Measurements from ENCODE around the gene NCBP2. TPM values are rescaled to one million over a fixed set of nuclear protein-coding genes. Genes with fewer than 3 reads are reported as not detected.

NCBP2 gene
- total RNA-seq, 1 donor from 2014 or later = 80.8 TPM

DNA sequence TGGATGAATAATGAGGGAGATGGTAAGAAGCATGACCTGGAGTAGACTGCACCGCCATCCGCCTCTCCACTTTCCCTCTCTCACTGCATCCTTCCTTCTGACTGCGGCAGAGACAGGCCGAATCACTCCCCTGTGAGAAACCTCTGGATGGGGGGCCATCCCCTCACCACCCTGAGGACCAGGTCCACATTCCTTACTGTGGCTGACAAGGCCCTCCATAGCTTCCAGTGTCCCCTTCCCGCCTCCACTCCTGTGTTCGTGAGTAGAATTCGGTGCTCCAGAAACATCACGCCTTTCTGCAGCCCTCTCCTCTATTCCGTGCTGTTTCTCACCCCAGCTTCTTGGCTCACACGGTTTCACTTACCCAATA lies 23.5 kb upstream of the NCBP2 start:
- Mint-ChIP-seq H3K27me3 (ENCODE audit: insufficient read depth, low read depth) (peaks cover 50% of the 10 kb centered on the region), H3K4me1 (peaks cover 18% of the 10 kb centered on the region)
- peaks cover 100% of the 10 kb centered on the region for H3K27me3 ChIP-seq

DNA sequence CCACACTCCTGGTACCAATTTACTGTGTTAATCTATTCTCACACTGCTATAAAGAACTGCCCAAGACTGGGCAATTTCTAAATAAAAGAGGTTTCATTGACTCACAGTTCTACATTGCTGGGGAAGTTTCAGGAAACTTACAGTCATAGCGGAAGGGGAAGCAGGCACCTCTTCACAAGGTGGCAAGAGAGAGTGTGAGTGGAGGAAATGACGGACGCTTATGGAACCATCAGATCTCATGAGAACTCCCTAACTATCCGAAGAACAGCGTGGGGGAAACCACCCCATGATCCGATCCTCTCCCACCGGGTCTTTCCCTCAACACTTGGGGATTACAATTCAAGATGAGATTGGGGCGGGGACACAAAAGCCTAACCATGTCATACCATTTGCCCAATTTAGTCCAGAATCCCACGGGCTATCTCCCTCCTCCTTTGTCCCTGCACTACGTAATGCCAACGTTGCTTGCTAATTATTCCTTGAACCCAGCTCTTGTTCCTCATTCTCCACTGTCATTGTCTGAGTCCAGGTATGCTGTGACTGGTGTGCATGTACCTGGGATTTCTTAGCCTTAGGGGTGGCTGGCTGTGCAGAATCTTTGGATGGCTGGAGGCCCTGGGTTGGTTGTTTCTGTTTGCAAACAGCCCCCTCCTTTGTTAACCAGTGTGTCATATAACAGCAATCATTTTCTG lies 22.9 kb upstream of the NCBP2 start:
- no peak for DNase-seq (ENCODE audit: low spot score)
- H3K27ac ChIP-seq = no peak overlapping the region
- Mint-ChIP-seq H3K9me3 (peaks cover 6% of the 10 kb centered on the region), H3K36me3 (peaks cover 3% of the 10 kb centered on the region), H3K4me3 (no peak overlapping the region), H3K4me1 (peaks cover 14% of the 10 kb centered on the region), H3K27ac (no peak overlapping the region), H3K27me3 (ENCODE audit: insufficient read depth, low read depth) (peaks cover 49% of the 10 kb centered on the region)
- H3K4me1 ChIP-seq = no peaks in the 10 kb centered on the region
- TF ChIP-seq EZH2 (IDR thresholded peaks at IDR 0.05) = no peak
- no peak for TF ChIP-seq EZH2phosphoT487 (IDR thresholded peaks at IDR 0.05)
- no peaks in the 10 kb centered on the region for H3K79me2 ChIP-seq (ENCODE audit: low read depth)
- no peaks in the 10 kb centered on the region for H3K36me3 ChIP-seq
- no peaks in the 10 kb centered on the region for H3F3A ChIP-seq (ENCODE audit: low read depth)
- no peaks in the 10 kb centered on the region for H4K20me1 ChIP-seq (ENCODE audit: low read depth)
- no peak overlapping the region for H3K4me3 ChIP-seq
- no peaks in the 10 kb centered on the region for H3K9me3 ChIP-seq (ENCODE audit: low read depth)
- H3K27me3 ChIP-seq = peaks cover 100% of the 10 kb centered on the region
- no peak overlapping the region for H2AFZ ChIP-seq (replicated peaks)
- H3K4me2 ChIP-seq = no peak overlapping the region
- no peak overlapping the region for H3K9ac ChIP-seq

More for the DNA sequence above, 23.5 kb upstream of the NCBP2 start:
- no peak overlapping the region for H3K4me3 Mint-ChIP-seq
- Histone ChIP-seq H4K20me1 (ENCODE audit: low read depth) (no peaks in the 10 kb centered on the region), H3K9ac (no peak overlapping the region), H2AFZ (replicated peaks) (no peak overlapping the region), H3K36me3 (no peaks in the 10 kb centered on the region), H3K9me3 (ENCODE audit: low read depth) (no peaks in the 10 kb centered on the region), H3K4me3 (no peak overlapping the region), H3F3A (ENCODE audit: low read depth) (no peaks in the 10 kb centered on the region), H3K4me2 (no peak overlapping the region), H3K4me1 (no peaks in the 10 kb centered on the region), H3K79me2 (ENCODE audit: low read depth) (no peaks in the 10 kb centered on the region), H3K27ac (no peak overlapping the region)
- no peak overlapping the region for H3K27ac Mint-ChIP-seq
- TF ChIP-seq EZH2phosphoT487 (IDR thresholded peaks at IDR 0.05) (no peak), EZH2 (IDR thresholded peaks at IDR 0.05) (no peak)
- TF ChIP-seq, protein P1, sequence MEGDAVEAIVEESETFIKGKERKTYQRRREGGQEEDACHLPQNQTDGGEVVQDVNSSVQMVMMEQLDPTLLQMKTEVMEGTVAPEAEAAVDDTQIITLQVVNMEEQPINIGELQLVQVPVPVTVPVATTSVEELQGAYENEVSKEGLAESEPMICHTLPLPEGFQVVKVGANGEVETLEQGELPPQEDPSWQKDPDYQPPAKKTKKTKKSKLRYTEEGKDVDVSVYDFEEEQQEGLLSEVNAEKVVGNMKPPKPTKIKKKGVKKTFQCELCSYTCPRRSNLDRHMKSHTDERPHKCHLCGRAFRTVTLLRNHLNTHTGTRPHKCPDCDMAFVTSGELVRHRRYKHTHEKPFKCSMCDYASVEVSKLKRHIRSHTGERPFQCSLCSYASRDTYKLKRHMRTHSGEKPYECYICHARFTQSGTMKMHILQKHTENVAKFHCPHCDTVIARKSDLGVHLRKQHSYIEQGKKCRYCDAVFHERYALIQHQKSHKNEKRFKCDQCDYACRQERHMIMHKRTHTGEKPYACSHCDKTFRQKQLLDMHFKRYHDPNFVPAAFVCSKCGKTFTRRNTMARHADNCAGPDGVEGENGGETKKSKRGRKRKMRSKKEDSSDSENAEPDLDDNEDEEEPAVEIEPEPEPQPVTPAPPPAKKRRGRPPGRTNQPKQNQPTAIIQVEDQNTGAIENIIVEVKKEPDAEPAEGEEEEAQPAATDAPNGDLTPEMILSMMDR (IDR thresholded peaks at IDR 0.05) = no peak
- H3K9me3 Mint-ChIP-seq = peaks cover 10% of the 10 kb centered on the region
- peaks cover 4% of the 10 kb centered on the region for H3K36me3 Mint-ChIP-seq
- no peak for DNase-seq (ENCODE audit: low spot score)

DNA sequence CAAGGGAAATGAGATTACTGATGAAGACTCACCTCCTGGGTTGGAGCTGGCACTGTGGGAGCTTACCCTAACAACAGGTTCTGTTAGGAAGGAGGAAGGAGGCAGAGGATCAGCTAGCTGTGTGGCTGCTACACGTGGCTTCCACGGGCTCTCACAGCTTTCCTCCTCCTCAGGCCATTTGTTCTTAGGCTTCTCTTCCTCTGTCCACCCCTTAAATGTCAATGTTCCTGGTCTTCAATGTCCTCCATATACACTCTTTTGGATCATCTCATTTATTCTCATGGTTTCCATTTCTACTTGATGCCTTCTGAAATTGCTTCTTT lies 21.3 kb upstream of the NCBP2 start:
- peaks cover 95% of the 10 kb centered on the region for H3K27me3 ChIP-seq
- H3F3A ChIP-seq (ENCODE audit: low read depth) = no peaks in the 10 kb centered on the region
- peaks cover 3% of the 10 kb centered on the region for H3K36me3 Mint-ChIP-seq
- H3K36me3 ChIP-seq = no peaks in the 10 kb centered on the region
- H3K9ac ChIP-seq = no peak overlapping the region
- no peaks in the 10 kb centered on the region for H3K4me1 ChIP-seq
- TF ChIP-seq, protein P1 (IDR thresholded peaks at IDR 0.05) = no peak
- no peak for TF ChIP-seq EZH2 (IDR thresholded peaks at IDR 0.05)
- TF ChIP-seq EZH2phosphoT487 (IDR thresholded peaks at IDR 0.05) = no peak
- H3K4me3 Mint-ChIP-seq = no peak overlapping the region
- H3K9me3 Mint-ChIP-seq = peaks cover 4% of the 10 kb centered on the region
- H3K4me2 ChIP-seq = no peak overlapping the region
- no peak for DNase-seq (ENCODE audit: low spot score)
- H3K27ac ChIP-seq = no peak overlapping the region
- no peaks in the 10 kb centered on the region for H4K20me1 ChIP-seq (ENCODE audit: low read depth)
- H3K27ac Mint-ChIP-seq = no peak overlapping the region
- no peak overlapping the region for H3K4me3 ChIP-seq
- H3K27me3 Mint-ChIP-seq (ENCODE audit: insufficient read depth, low read depth) = peaks cover 42% of the 10 kb centered on the region
- no peak overlapping the region for H2AFZ ChIP-seq (replicated peaks)
- H3K4me1 Mint-ChIP-seq = peaks cover 12% of the 10 kb centered on the region
- H3K79me2 ChIP-seq (ENCODE audit: low read depth) = no peaks in the 10 kb centered on the region
- H3K9me3 ChIP-seq (ENCODE audit: low read depth) = no peaks in the 10 kb centered on the region

DNA sequence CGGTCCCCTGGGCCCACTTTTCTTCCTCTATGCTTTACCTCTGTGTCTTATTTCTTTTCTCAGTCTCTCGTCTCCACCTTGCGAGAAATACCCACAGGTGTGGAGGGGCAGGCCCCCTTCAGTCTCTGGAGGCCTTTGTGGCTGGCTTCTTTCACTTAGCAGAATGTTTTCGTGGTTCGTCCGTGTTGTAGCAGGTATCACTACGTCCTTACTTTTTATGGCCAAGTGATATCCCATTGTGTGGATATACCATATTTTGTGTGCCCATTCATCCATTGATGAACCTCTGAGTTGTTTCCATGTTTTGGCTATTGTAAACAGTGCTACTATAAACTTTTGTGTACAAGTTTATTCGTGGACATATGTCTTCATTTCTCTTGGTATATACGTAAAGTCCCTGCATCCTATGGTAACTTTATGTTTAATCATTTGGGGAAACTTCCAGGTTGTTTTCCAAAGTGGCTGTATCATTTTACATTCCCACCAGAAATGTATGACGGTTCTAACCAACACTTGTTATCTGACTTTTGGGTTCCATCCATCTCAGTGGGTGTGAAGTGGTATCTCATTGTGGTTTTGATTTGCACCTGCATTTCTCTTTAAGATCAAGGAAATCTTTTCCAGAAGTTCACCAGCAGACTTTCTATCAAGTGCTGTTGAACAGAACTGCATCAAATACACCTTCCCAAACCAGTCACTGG lies 20.8 kb upstream of the NCBP2 start:
- H3K27ac ChIP-seq = no peak overlapping the region
- DNase-seq (ENCODE audit: low spot score) = no peak
- Mint-ChIP-seq H3K4me3 (no peak overlapping the region), H3K4me1 (peaks cover 10% of the 10 kb centered on the region), H3K27ac (no peak overlapping the region), H3K27me3 (ENCODE audit: insufficient read depth, low read depth) (peaks cover 41% of the 10 kb centered on the region), H3K36me3 (peaks cover 3% of the 10 kb centered on the region), H3K9me3 (peaks cover 4% of the 10 kb centered on the region)
- no peak overlapping the region for H3K4me2 ChIP-seq
- no peak for TF ChIP-seq EZH2phosphoT487 (IDR thresholded peaks at IDR 0.05)
- no peaks in the 10 kb centered on the region for H4K20me1 ChIP-seq (ENCODE audit: low read depth)
- no peak overlapping the region for H3K4me3 ChIP-seq
- H3K27me3 ChIP-seq = peaks cover 90% of the 10 kb centered on the region
- H3K36me3 ChIP-seq = no peaks in the 10 kb centered on the region
- H3K9me3 ChIP-seq (ENCODE audit: low read depth) = no peaks in the 10 kb centered on the region
- H2AFZ ChIP-seq (replicated peaks) = no peak overlapping the region
- no peaks in the 10 kb centered on the region for H3K4me1 ChIP-seq
- no peaks in the 10 kb centered on the region for H3F3A ChIP-seq (ENCODE audit: low read depth)
- no peak overlapping the region for H3K9ac ChIP-seq
- no peaks in the 10 kb centered on the region for H3K79me2 ChIP-seq (ENCODE audit: low read depth)

Measured in neural progenitor cell (in vitro differentiated cells).